GM12874 (cell line): Measurements from ENCODE around the gene CYCS.

Source experiments
- TF ChIP-seq, protein P1 (sequence below): IDR thresholded peaks from 2 replicates; pipeline ENCODE4 v1.5.1; 2011; ENCODE audit warnings: low read depth, mild to moderate bottlenecking, control low read depth, low read length, moderate library complexity; ENCODE audit not compliant: insufficient read depth

CYCS gene

DNA sequence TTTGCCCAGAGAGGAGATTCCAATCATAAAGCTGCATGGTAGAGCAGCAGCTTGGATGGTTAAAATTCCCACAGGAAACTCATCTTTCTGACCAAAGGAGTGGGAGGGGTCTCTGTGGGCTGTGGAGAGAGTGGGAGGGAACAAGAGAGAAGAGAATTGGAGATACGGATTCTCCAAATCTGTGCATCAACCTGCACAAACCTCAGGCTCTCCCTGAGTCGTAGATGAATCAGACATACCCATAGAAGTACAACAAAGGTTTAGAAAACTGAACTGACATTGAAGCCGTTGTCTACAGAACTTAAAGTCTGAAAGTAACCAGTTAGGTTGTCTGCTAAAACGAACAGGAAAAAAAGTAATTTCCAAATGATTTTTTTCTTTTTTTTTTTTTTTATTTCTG, 41.9 kb downstream of the CYCS start:
- TF ChIP-seq, protein P1, sequence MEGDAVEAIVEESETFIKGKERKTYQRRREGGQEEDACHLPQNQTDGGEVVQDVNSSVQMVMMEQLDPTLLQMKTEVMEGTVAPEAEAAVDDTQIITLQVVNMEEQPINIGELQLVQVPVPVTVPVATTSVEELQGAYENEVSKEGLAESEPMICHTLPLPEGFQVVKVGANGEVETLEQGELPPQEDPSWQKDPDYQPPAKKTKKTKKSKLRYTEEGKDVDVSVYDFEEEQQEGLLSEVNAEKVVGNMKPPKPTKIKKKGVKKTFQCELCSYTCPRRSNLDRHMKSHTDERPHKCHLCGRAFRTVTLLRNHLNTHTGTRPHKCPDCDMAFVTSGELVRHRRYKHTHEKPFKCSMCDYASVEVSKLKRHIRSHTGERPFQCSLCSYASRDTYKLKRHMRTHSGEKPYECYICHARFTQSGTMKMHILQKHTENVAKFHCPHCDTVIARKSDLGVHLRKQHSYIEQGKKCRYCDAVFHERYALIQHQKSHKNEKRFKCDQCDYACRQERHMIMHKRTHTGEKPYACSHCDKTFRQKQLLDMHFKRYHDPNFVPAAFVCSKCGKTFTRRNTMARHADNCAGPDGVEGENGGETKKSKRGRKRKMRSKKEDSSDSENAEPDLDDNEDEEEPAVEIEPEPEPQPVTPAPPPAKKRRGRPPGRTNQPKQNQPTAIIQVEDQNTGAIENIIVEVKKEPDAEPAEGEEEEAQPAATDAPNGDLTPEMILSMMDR: no peak

DNA sequence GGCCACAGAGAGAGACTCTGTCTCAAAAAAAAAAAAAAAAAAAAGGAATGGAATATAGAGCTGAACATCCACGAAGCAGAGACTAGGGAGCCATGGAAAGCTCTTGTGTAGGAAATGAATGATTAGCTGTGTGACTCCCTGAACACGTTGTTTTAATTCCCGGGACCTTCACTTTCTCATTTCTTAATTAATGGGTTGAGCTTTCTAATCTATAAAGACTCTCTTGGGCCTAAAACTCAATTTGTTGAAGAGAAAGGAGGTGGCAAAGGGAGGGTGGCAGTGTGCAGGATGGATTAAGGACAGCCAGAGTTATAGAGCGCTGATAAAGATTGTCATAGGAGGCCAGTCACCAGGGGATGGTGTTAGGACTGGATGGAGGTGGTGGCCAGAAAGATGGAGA, 48.0 kb downstream of the CYCS start:
- TF ChIP-seq, protein P1: no peak

DNA sequence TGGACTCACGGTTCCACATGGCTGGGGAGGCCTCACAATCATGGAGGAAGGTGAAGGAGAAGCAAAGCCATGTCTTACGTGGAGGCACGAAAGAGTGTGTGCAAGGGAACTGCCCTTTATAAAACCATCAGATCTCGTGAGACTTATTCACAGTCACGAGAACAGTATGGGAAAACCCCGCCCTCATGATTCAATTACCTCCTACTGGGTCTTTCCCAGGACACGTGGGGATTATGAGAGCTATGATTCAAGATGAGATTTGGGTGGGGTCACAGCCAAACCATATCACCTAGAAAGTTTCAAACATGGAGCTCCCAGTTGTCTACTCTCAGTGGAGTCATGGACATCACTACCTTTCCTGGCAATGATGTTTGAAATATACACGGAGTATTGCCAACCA, 49.6 kb downstream of the CYCS start:
- TF ChIP-seq, protein P1: no peak

DNA sequence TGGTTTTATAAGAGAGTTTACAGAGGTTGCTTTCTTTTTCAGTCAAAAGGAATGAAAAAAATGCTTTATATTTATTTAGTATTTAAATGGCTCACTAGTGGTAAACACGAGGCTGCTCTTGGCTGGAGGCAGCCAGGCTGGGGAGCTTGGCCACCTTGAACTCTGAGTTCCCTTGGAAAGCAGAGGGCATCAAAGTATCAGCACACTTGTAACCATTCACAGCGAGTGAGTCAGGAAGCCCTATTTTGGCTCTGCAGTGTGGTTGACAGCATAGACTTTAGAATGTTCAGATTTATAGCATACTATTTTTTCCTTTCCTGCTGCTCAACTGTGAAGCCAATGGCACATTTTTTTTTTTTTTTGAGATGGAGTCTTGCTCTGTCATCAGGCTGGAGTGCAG, 51.6 kb downstream of the CYCS start:
- TF ChIP-seq, protein P1: no peak
